Stimulated activated CD8-positive, alpha-beta memory T cell treated with anti-CD3 and anti-CD28 coated beads, Interleukin-12 subunit alpha, Interleukin-12 subunit beta, amount 100 ng/mL, for 1 hour (primary cell): Measurements from ENCODE around the gene FGF12.

Experiments used
- DNase-seq: peaks from one replicate; pipeline ENCODE4 v3.0.0-alpha.2; 2020; ENCODE audit warnings: low read depth

Gene FGF12

GRCh38 chr3:192496905-192497587 is 230.3 kb downstream of the FGF12 start:
- DNase-seq, result no peak

- DNase-seq, result no peak
Measured at GRCh38 chr3:192494174-192494573, 233.2 kb downstream of the FGF12 start.

GRCh38 chr3:192490720-192491119 is 236.6 kb downstream of the FGF12 start:
- DNase-seq, result no peak

- DNase-seq, result no peak
Measured at GRCh38 chr3:192489579-192489978, 237.8 kb downstream of the FGF12 start.

- no peak for DNase-seq
Measured at GRCh38 chr3:192487033-192487432, 240.3 kb downstream of the FGF12 start.

GRCh38 chr3:192482809-192483208 is 244.5 kb downstream of the FGF12 start:
- DNase-seq, result no peak

- DNase-seq, result no peak
Measured at GRCh38 chr3:192482391-192482790, 244.9 kb downstream of the FGF12 start.

GRCh38 chr3:192481638-192482037 is 245.7 kb downstream of the FGF12 start:
- DNase-seq, result no peak

- peak; percentile 14 for DNase-seq
Measured at GRCh38 chr3:192467230-192468140, 259.9 kb downstream of the FGF12 start.

GRCh38 chr3:192449036-192449435 is 278.3 kb downstream of the FGF12 start:
- DNase-seq, result no peak

- DNase-seq, result no peak
Measured at GRCh38 chr3:192445770-192446644, 281.3 kb downstream of the FGF12 start.

- DNase-seq, result no peak
Measured at GRCh38 chr3:192444791-192445106, 282.6 kb downstream of the FGF12 start.

GRCh38 chr3:192444096-192444790 is 283.1 kb downstream of the FGF12 start:
- peak; percentile 10 for DNase-seq

- DNase-seq, result no peak
Measured at GRCh38 chr3:192435241-192435640, 292.1 kb downstream of the FGF12 start.

- no peak for DNase-seq
Measured at GRCh38 chr3:192434186-192434585, 293.2 kb downstream of the FGF12 start.

- DNase-seq, result no peak
Measured at GRCh38 chr3:192433704-192434103, 293.6 kb downstream of the FGF12 start.

- DNase-seq, result no peak
Measured at GRCh38 chr3:192422997-192423342, 304.4 kb downstream of the FGF12 start.

GRCh38 chr3:192422321-192422996 is 304.9 kb downstream of the FGF12 start:
- DNase-seq, result no peak

- DNase-seq, result no peak
Measured at GRCh38 chr3:192419312-192419711, 308.0 kb downstream of the FGF12 start.

GRCh38 chr3:192417559-192418055 is 309.7 kb downstream of the FGF12 start:
- DNase-seq, result no peak

GRCh38 chr3:192417017-192417416 is 310.3 kb downstream of the FGF12 start:
- no peak for DNase-seq
